GM12865 (cell line): Measurements from ENCODE around the gene VWA5A.
A peak's percentile ranks its signal among the peaks of the same experiment; 100 is the strongest.
"Not testable (repeated sequence)": the region's sequence is repeated elsewhere in the genome, so short reads cannot be mapped to it uniquely, and the experiment has no call there.

ENCODE experiments used
- DNase-seq: peaks from one replicate; pipeline ENCODE4 v3.0.0; 2010; ENCODE audit warnings: low read depth
- H3K4me3 ChIP-seq: 2 replicates; pipeline ENCODE4 v1.5.1; 2011; ENCODE audit warnings: mild to moderate bottlenecking, low read depth, low read length, control low read depth
- CTCF ChIP-seq: IDR thresholded peaks from 2 replicates; pipeline ENCODE4 v1.5.1; 2011; ENCODE audit warnings: low read length, control low read depth, low read depth, inconsistent platforms; ENCODE audit not compliant: insufficient read depth; ENCODE audit errors: missing control alignments

Gene VWA5A

GRCh38 chr11:124110201-124110600, 5.0 kb upstream of the VWA5A start:
- no peak overlapping the region for H3K4me3 ChIP-seq
- no peak for TF ChIP-seq CTCF
- no peak for DNase-seq

- DNase-seq: no peak
- TF ChIP-seq CTCF: no peak
- no peak overlapping the region for H3K4me3 ChIP-seq
Measured at GRCh38 chr11:124113890-124114289, 1.4 kb upstream of the VWA5A start.

GRCh38 chr11:124115782-124116616, 749 bp downstream of the VWA5A start:
- no peak for DNase-seq
- H3K4me3 ChIP-seq: peak overlapping the region; percentile 55
- no peak for TF ChIP-seq CTCF

GRCh38 chr11:124119103-124119502, 3.9 kb downstream of the VWA5A start:
- no peak for TF ChIP-seq CTCF
- H3K4me3 ChIP-seq: no peak overlapping the region
- no peak for DNase-seq

- H3K4me3 ChIP-seq: no peak overlapping the region
- DNase-seq: no peak
- TF ChIP-seq CTCF: no peak
Measured at GRCh38 chr11:124120891-124121290, 5.6 kb downstream of the VWA5A start.

GRCh38 chr11:124122123-124122522, 6.9 kb downstream of the VWA5A start:
- DNase-seq: no peak
- no peak for TF ChIP-seq CTCF
- H3K4me3 ChIP-seq: no peak overlapping the region

- peak; percentile 6 for TF ChIP-seq CTCF
- no peak overlapping the region for H3K4me3 ChIP-seq
- DNase-seq: peak; percentile 12
Measured at GRCh38 chr11:124123622-124124021, 8.4 kb downstream of the VWA5A start.

- not testable (repeated sequence) for DNase-seq, H3K4me3 ChIP-seq
Measured at GRCh38 chr11:124127134-124127533, 11.9 kb downstream of the VWA5A start.
